B cell (primary cell): ENCODE data around the gene MCOLN3.

ENCODE experiments used
- EZH2 ChIP-seq: IDR thresholded peaks from 2 replicates; pipeline ENCODE4 v1.6.1; 2012; ENCODE audit warnings: borderline replicate concordance, low read depth, mild to moderate bottlenecking, moderate library complexity, low read length; ENCODE audit not compliant: insufficient read depth, poor library complexity, severe bottlenecking
- TF ChIP-seq, protein P1 (sequence below): fragments of 200-600 bp; IDR thresholded peaks from one replicate; pipeline ENCODE4 v1.8.0; 2022; ENCODE audit warnings: antibody characterized with exemption, mild to moderate bottlenecking

- TF ChIP-seq, protein P1, sequence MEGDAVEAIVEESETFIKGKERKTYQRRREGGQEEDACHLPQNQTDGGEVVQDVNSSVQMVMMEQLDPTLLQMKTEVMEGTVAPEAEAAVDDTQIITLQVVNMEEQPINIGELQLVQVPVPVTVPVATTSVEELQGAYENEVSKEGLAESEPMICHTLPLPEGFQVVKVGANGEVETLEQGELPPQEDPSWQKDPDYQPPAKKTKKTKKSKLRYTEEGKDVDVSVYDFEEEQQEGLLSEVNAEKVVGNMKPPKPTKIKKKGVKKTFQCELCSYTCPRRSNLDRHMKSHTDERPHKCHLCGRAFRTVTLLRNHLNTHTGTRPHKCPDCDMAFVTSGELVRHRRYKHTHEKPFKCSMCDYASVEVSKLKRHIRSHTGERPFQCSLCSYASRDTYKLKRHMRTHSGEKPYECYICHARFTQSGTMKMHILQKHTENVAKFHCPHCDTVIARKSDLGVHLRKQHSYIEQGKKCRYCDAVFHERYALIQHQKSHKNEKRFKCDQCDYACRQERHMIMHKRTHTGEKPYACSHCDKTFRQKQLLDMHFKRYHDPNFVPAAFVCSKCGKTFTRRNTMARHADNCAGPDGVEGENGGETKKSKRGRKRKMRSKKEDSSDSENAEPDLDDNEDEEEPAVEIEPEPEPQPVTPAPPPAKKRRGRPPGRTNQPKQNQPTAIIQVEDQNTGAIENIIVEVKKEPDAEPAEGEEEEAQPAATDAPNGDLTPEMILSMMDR = no peak
- TF ChIP-seq EZH2 = no peak
Observed at GRCh38 chr1:85001742-85002141, 46.6 kb downstream of the MCOLN3 start.
